Superior temporal gyrus (tissue), 1 donor: ENCODE results near the gene CDH23.

Experiments
- DNase-seq: peaks from one replicate; pipeline ENCODE4 v3.0.0-alpha.2; 2016; ENCODE audit errors: extremely low spot score

Gene CDH23

GRCh38 chr10:71483885-71484751 is 87.4 kb downstream of the CDH23 start:
- no peak for DNase-seq

DNA sequence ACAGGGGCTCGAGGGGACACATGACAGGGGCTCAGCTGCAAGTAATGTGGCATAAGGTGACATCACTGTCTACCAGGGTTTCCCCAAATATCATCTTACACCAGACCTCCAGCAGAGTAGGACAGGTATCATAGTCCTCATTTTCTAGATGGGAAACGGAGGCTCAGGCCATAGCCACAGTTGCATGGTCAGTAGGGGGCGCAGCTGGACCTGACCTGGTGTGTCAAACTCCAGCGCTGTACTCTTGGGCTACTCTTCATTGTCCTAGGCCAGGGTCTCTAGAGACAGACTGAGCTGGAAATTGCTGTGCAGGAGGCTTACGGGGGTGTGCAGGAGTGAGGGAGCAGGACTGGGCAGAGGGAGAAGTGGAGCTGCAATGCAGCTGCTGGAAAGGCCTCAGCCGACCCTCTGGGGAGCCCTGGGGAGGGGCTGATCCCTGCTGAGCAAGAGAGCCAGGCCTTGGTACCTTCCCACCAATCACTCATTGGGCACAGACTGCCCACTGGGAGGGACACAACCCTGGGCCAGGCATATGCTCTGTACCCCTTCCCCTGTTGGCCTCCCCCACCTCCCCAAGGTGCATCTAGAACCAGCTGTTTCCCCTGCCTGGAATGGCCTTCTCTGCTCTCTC is 89.9 kb downstream of the CDH23 start:
- DNase-seq = no peak

DNA sequence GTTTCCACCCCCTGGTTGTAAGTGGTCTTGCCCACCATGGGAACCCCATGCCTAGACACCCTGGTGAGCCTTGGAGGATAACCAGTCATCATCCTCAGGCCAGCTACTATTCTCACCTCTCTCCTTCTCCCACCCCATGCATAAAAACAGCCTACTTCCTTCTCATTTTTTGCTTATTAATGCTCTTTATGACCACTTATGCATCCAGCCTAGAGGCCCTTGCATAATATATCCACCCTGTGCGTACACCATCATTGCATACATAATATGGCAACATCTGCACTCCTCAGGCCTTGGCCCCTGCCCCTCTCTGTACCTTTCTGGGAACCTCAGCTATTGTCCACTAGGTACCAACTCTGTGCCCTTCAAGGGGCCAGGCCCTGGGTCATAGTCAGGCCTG is 91.0 kb downstream of the CDH23 start:
- DNase-seq = no peak

- no peak for DNase-seq
These were observed 92.4 kb downstream of the CDH23 start for GRCh38 chr10:71489077-71489476.

DNA sequence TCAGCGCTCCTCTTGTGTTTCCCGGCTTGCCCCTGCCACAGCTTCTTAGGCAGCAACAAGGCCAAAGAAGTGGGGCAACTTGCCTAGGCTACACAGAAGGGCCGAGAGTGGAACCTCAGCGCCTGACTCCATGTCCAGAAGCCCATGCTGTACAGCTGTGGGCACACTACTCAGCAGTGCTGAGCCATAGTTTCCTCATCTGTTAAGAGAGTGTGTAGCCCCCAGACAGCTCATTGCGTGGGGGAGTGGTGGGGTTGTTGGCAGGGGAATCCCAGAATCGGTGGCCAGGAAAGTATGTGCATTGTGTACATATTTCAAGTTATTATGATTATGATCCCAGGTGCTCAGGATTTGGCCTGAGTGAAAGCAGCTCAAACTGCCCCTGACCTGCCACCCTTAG is 96.2 kb downstream of the CDH23 start:
- no peak for DNase-seq

DNA sequence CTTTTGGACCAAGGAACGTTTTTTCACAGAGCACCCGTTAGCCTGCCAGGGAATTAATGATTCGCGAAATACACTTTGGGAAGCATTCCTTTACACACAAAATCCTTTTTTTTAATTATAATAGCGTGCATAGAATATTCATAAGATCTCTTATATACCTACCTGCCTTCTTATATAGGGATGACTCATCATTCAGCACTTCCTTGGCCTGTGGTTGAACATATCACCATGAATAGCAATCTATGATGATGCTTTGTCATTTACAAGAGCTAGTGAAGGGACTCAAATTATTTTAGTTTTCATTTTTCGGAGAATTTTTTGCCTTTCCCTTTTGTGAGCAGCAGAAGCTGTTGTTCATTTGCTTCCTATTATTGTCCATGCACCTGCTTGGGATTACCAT is 97.0 kb downstream of the CDH23 start:
- no peak for DNase-seq

- DNase-seq = no peak
These were observed 97.8 kb downstream of the CDH23 start for GRCh38 chr10:71494476-71494875.

- no peak for DNase-seq
These were observed 98.3 kb downstream of the CDH23 start for GRCh38 chr10:71494980-71495381.

- DNase-seq = no peak
These were observed 100.4 kb downstream of the CDH23 start for GRCh38 chr10:71496927-71497762.

- DNase-seq = no peak
These were observed 101.1 kb downstream of the CDH23 start for GRCh38 chr10:71497763-71498326.

DNA sequence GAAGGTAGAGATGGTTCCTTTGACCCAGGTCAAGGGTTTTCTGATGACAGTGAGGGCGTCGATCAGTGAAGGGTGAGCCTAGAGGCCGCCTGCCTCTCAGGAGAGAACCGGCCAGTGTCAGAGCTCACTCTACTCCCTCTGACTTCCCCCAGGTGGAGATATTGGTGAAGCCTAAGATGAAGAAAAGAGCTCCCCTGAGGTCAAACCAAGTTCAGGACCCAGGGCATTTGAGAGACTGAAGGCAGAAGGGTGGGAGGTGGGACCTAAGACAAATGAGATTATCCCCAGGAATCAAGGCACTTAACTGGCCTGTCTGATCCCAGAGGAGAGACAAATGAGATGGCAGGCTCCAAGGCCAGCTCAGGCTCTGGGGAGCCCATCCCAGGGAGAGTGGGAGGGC is 104.7 kb downstream of the CDH23 start:
- no peak for DNase-seq

DNA sequence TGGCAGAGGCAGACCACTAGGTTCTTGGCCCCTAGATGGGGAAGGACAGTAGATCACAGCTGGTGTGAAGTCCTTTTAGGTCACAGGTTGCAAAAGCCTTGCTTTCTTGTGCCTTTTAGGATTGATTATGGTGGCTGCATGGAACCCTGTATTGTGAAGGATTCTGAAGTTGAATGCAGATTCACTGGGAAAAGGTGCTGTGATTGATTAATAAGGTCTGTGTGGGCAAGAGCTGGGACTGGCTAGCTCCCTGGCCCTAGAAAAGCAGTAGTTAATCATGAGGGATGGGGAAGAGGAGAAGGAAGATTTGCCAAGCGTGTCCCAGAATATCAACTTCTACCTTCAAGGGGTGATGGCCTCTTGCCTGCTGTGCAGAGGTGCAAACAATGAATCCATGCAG is 105.5 kb downstream of the CDH23 start:
- DNase-seq = no peak

- no peak for DNase-seq
These were observed 106.1 kb downstream of the CDH23 start for GRCh38 chr10:71502851-71503250.

DNA sequence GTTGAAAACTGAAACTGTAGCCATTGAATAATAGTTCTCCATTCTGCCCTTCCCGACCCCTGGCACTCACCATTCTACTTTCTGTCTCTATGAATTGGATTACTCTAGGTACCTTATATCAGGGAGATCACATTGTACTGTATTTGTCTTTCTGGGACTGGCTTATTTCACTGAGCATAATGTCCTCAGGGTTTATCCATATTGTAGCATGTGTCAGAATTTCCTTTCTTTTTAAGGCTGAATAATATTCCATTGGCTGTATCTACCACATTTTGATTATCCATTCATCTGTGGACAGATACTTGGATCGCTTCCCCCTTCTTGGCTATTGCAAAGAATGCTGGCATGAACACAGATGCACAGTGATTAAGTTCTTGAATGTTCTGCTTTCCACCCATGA is 107.4 kb downstream of the CDH23 start:
- no peak for DNase-seq

DNA sequence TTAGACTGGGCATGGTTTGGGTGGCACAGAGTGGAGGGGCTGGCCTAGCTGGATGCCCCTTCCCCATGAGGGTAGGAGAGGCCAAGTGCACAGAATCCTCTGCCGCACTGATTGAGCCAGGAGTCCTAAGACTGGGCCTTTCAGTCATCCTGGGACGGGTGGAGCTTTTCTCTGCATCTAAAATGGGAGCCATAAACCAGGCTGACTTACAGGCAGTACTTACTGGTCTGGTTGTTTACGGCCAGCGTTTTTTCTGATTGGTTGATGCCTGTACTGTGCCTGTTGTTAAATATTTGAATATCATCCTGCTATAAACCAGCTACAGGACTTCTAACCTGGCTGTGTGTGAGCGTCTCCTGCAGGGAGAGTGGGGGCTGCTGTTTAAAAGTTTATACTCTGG is 107.8 kb downstream of the CDH23 start:
- DNase-seq = no peak

DNA sequence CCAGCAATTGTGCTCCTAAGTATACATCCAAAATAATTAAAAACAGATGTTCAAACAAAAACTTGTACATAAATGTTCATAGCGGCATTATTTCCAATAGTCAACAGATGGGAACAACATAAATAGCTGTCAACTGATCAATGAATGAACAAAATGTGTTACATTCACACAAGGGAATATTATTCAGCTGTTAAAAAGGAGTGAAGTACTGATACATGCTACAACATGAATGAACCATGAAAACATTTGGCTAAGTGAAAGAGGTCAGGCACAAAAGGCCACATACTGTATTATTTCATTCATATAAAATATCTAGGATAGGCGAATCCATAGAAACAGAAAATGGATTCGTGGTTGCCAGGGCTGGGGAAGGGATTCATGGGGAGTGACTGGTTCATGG is 109.1 kb downstream of the CDH23 start:
- no peak for DNase-seq

GRCh38 chr10:71509444-71509843 is 112.7 kb downstream of the CDH23 start:
- no peak for DNase-seq

DNA sequence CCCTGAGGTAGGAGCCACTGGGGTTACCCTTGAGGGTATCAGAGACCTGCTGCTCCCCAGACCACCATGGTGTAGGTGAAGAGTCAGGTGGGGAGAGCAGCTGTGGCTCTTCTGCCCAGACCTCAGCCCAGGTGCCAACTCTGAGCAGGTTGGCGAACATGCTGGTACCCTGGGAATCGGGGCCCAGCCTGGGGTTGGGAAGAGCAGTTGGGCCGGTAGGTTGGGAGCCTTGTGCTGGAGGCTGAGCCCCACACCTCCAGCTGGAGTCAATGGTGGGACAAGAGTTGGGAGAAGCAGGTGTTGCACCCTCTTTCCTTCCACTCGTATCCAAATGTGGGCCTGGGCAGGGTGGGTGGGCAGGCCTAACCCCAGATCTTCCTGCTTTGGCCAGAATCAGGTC is 114.5 kb downstream of the CDH23 start:
- no peak for DNase-seq

GRCh38 chr10:71512312-71512711 is 115.6 kb downstream of the CDH23 start:
- no peak for DNase-seq

- DNase-seq = no peak
These were observed 116.2 kb downstream of the CDH23 start for GRCh38 chr10:71512761-71513539.

- no peak for DNase-seq
These were observed 116.8 kb downstream of the CDH23 start for GRCh38 chr10:71513540-71513853.

DNA sequence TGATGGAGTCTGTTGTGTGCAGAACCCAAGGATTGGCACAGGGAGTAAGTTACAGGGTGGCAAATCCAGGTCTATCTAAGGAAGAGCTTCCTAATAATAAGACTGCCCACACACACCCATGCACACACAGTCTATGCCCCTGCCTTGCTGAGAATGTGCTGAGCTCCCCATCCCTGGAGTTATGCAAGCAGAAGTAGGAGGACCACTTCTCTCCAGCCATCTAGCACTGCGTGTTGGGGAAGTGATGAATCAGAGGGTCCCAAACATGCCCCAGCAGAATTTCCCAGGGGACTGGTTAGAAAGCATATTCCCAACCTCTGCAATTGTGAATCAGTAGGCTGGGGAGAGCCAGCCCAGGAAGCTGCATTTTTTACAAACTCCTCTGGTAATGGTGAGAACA is 117.2 kb downstream of the CDH23 start:
- DNase-seq = no peak
